HS-27A (cell line): ENCODE results near the gene VPS26B.
"Not testable (repeated sequence)": the region's sequence is repeated elsewhere in the genome, so short reads cannot be mapped to it uniquely, and the experiment has no call there.

Source experiments
- DNase-seq: peaks from one replicate; pipeline ENCODE4 v3.0.0-alpha.2; 2012; ENCODE audit warnings: low read depth, missing footprints

VPS26B gene

GRCh38 chr11:134258577-134258976 is 34.1 kb downstream of the VPS26B start:
- no peak for DNase-seq

GRCh38 chr11:134260503-134260902 is 36.0 kb downstream of the VPS26B start:
- DNase-seq: no peak

- DNase-seq: no peak
These were observed 36.5 kb downstream of the VPS26B start for GRCh38 chr11:134260983-134261382.

GRCh38 chr11:134261626-134262488 is 37.4 kb downstream of the VPS26B start:
- no peak for DNase-seq

GRCh38 chr11:134264966-134265764 is 40.7 kb downstream of the VPS26B start:
- no peak for DNase-seq

GRCh38 chr11:134266440-134266839 is 42.0 kb downstream of the VPS26B start:
- DNase-seq: no peak

GRCh38 chr11:134266841-134267251 is 42.4 kb downstream of the VPS26B start:
- no peak for DNase-seq

- DNase-seq: no peak
These were observed 43.0 kb downstream of the VPS26B start for GRCh38 chr11:134267461-134267860.

- DNase-seq: no peak
These were observed 43.5 kb downstream of the VPS26B start for GRCh38 chr11:134267966-134268365.

- no peak for DNase-seq
These were observed 45.8 kb downstream of the VPS26B start for GRCh38 chr11:134270250-134270714.

- DNase-seq: no peak
These were observed 47.5 kb downstream of the VPS26B start for GRCh38 chr11:134271978-134272377.

GRCh38 chr11:134272381-134273316 is 48.2 kb downstream of the VPS26B start:
- DNase-seq: no peak

GRCh38 chr11:134273317-134273712 is 48.8 kb downstream of the VPS26B start:
- DNase-seq: no peak

- no peak for DNase-seq
These were observed 50.7 kb downstream of the VPS26B start for GRCh38 chr11:134275188-134275533.

- no peak for DNase-seq
These were observed 51.3 kb downstream of the VPS26B start, which contains the start of gene GLB1L3 for GRCh38 chr11:134275534-134276395. Gene GLB1L3, plus strand, starts transcription at chr11:134276379. Its CDS starts 362 bp downstream, at chr11:134276741.

GRCh38 chr11:134276396-134277182 is 52.1 kb downstream of the VPS26B start:
- DNase-seq: no peak

- DNase-seq: no peak
These were observed 52.9 kb downstream of the VPS26B start for GRCh38 chr11:134277183-134278001.

- no peak for DNase-seq
These were observed 53.9 kb downstream of the VPS26B start for GRCh38 chr11:134278356-134278755.

GRCh38 chr11:134281635-134282034 is 57.2 kb downstream of the VPS26B start:
- DNase-seq: not testable (repeated sequence)
